GM18870 (cell line): ENCODE measurements around the gene RRN3.
"Not testable (repeated sequence)": the region's sequence is repeated elsewhere in the genome, so short reads cannot be mapped to it uniquely, and the experiment has no call there.

Source experiments
- ATAC-seq: cut with Tn5 transposase; IDR thresholded peaks from one replicate; pipeline ENCODE4 v1.9.1; 2021; ENCODE audit warnings: moderate library complexity; ENCODE audit not compliant: unreplicated experiment

Gene RRN3

GRCh38 chr16:15093955-15094827, at the start of gene RRN3:
RRN3 (minus strand) TSS chr16:15094272; CDS start chr16:15094233, 39 bp downstream.
- ATAC-seq = peak; percentile 87

GRCh38 chr16:15143601-15144091, 49.6 kb upstream of the RRN3 start:
- ATAC-seq = not testable (repeated sequence)

- ATAC-seq = not testable (repeated sequence)
Measured at GRCh38 chr16:15142891-15143600, 49.0 kb upstream of the RRN3 start.

GRCh38 chr16:15142107-15142890, 48.2 kb upstream of the RRN3 start:
- not testable (repeated sequence) for ATAC-seq

- ATAC-seq = no peak
Measured at GRCh38 chr16:15141586-15141985, 47.5 kb upstream of the RRN3 start.

GRCh38 chr16:15140444-15141365, 46.6 kb upstream of the RRN3 start:
- ATAC-seq = not testable (repeated sequence)

- not testable (repeated sequence) for ATAC-seq
Measured at GRCh38 chr16:15137514-15137913, 43.4 kb upstream of the RRN3 start.

- ATAC-seq = not testable (repeated sequence)
Measured at GRCh38 chr16:15135483-15136360, 41.6 kb upstream of the RRN3 start.

- not testable (repeated sequence) for ATAC-seq
Measured at GRCh38 chr16:15134752-15135482, 40.8 kb upstream of the RRN3 start.

- not testable (repeated sequence) for ATAC-seq
Measured at GRCh38 chr16:15133554-15133953, 39.5 kb upstream of the RRN3 start.

- not testable (repeated sequence) for ATAC-seq
Measured at GRCh38 chr16:15132719-15133428, 38.8 kb upstream of the RRN3 start.

- ATAC-seq = not testable (repeated sequence)
Measured at GRCh38 chr16:15130943-15131700, 37.0 kb upstream of the RRN3 start.

GRCh38 chr16:15130256-15130932, 36.3 kb upstream of the RRN3 start:
- not testable (repeated sequence) for ATAC-seq

GRCh38 chr16:15127641-15128425, 33.8 kb upstream of the RRN3 start:
- not testable (repeated sequence) for ATAC-seq

- not testable (repeated sequence) for ATAC-seq
Measured at GRCh38 chr16:15100372-15100987, 6.4 kb upstream of the RRN3 start.
